RWPE2 (cell line): Measurements from ENCODE around the gene UGT1A9.
A peak's percentile ranks its signal among the peaks of the same experiment; 100 is the strongest.

ENCODE experiments used
- ATAC-seq: fragments of 200-7000 bp; cut with Tn5 transposase; 3 replicates; pipeline ENCODE4 v1.9.1; 2021; ENCODE audit warnings: low read depth
- DNase-seq: peaks from one replicate; pipeline ENCODE4 v3.0.0-alpha.2; 2020; ENCODE audit warnings: low spot score
- H3K27ac ChIP-seq: fragments of 450-650 bp; 2 replicates; pipeline ENCODE4 v1.5.1; 2017; ENCODE audit warnings: mild to moderate bottlenecking; ENCODE audit not compliant: poor library complexity, severe bottlenecking
- H3K27me3 ChIP-seq: fragments of 250-450 bp; sonication (Bioruptor Pico); 2 replicates; pipeline ENCODE4 v1.5.1; 2021; ENCODE audit warnings: mild to moderate bottlenecking, moderate library complexity; ENCODE audit not compliant: insufficient read depth, poor library complexity, severe bottlenecking
- H3K36me3 ChIP-seq: fragments of 250-450 bp; sonication (Bioruptor Pico); 2 replicates; pipeline ENCODE4 v1.5.1; 2020; ENCODE audit warnings: low read depth, mild to moderate bottlenecking, moderate library complexity
- H3K4me1 ChIP-seq: fragments of 250-450 bp; sonication (Bioruptor Pico); 2 replicates; pipeline ENCODE4 v1.5.1; 2021; ENCODE audit warnings: mild to moderate bottlenecking, moderate library complexity; ENCODE audit not compliant: insufficient read depth, poor library complexity, severe bottlenecking
- H3K4me3 ChIP-seq: fragments of 250-450 bp; sonication (Bioruptor Pico); 2 replicates; pipeline ENCODE4 v1.5.1; 2021; ENCODE audit warnings: mild to moderate bottlenecking, moderate library complexity; ENCODE audit not compliant: severe bottlenecking
- H3K9me3 ChIP-seq: fragments of 250-450 bp; sonication (Bioruptor Pico); 2 replicates; pipeline ENCODE4 v1.5.1; 2021; ENCODE audit warnings: mild to moderate bottlenecking, moderate library complexity; ENCODE audit not compliant: severe bottlenecking
- TF ChIP-seq, protein P1 (sequence below): fragments of 450-650 bp; IDR thresholded peaks from one replicate; pipeline ENCODE4 v1.5.1; 2017; ENCODE audit warnings: mild to moderate bottlenecking, moderate library complexity; ENCODE audit not compliant: poor library complexity, severe bottlenecking

The UGT1A9 gene

GRCh38 chr2:233756429-233757081 lies 84.9 kb downstream of the UGT1A9 start:
- DNase-seq (no peak), ATAC-seq (no peak)
- TF ChIP-seq, protein P1, sequence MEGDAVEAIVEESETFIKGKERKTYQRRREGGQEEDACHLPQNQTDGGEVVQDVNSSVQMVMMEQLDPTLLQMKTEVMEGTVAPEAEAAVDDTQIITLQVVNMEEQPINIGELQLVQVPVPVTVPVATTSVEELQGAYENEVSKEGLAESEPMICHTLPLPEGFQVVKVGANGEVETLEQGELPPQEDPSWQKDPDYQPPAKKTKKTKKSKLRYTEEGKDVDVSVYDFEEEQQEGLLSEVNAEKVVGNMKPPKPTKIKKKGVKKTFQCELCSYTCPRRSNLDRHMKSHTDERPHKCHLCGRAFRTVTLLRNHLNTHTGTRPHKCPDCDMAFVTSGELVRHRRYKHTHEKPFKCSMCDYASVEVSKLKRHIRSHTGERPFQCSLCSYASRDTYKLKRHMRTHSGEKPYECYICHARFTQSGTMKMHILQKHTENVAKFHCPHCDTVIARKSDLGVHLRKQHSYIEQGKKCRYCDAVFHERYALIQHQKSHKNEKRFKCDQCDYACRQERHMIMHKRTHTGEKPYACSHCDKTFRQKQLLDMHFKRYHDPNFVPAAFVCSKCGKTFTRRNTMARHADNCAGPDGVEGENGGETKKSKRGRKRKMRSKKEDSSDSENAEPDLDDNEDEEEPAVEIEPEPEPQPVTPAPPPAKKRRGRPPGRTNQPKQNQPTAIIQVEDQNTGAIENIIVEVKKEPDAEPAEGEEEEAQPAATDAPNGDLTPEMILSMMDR: no peak
- H3K4me3 ChIP-seq: no peak overlapping the region
- no peak overlapping the region for H3K27ac ChIP-seq
- H3K36me3 ChIP-seq: no peaks in the 10 kb centered on the region
- no peaks in the 10 kb centered on the region for H3K27me3 ChIP-seq
- H3K4me1 ChIP-seq: peaks cover 7% of the 10 kb centered on the region
- H3K9me3 ChIP-seq: no peaks in the 10 kb centered on the region

DNA sequence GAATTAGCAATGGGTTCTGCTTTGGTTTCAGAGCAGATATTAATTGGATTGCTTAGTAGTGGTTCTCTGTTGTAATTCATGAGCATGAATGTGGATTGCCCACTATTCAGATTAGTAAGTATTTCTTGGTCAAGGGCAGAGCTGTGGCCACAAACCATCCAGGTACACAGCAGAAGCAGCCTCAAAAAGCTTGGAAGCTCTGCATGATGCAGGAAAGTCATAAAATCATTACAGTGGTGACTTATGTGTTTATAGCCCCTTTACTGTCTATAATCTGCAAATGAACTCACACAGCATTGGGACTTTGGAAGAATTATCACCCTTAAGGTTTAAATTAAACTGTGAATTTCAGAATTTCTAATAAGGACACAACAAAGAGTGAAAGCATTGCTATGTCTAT lies 86.4 kb downstream of the UGT1A9 start:
- Histone ChIP-seq H3K27me3 (no peaks in the 10 kb centered on the region), H3K27ac (no peak overlapping the region), H3K4me3 (no peak overlapping the region), H3K4me1 (peaks cover 9% of the 10 kb centered on the region), H3K9me3 (no peaks in the 10 kb centered on the region), H3K36me3 (no peaks in the 10 kb centered on the region)
- DNase-seq: no peak
- no peak for ATAC-seq
- TF ChIP-seq, protein P1: no peak

DNA sequence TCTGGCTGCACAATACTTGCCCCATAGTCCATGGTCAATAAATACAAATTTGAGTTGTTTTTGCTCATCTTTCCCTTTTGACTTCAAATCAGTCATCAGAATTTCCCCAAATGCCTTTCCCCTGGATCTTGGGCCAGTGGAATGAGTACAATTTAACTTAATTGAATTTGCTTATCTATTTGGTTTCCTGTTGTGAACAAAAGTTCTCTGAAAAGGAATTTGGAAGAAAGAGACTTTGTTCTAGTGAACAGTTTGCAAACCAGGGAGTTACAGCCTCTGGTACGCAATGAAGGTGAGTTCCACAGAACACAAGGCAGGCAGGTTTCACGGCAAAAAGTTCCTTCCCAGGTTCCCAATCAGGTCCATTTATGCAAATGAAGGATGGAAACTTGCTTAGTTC lies 87.2 kb downstream of the UGT1A9 start:
- H3K9me3 ChIP-seq: no peaks in the 10 kb centered on the region
- H3K4me3 ChIP-seq: no peak overlapping the region
- no peak overlapping the region for H3K27ac ChIP-seq
- H3K36me3 ChIP-seq: no peaks in the 10 kb centered on the region
- DNase-seq: no peak
- TF ChIP-seq, protein P1: no peak
- no peak for ATAC-seq
- peaks cover 9% of the 10 kb centered on the region for H3K4me1 ChIP-seq
- H3K27me3 ChIP-seq: no peaks in the 10 kb centered on the region

GRCh38 chr2:233760043-233760442 lies 88.3 kb downstream of the UGT1A9 start, which contains the start of gene UGT1A1:
UGT1A1 (plus strand) TSS chr2:233760270; CDS start chr2:233760288, 18 bp downstream.
- Histone ChIP-seq H3K4me3 (no peak within 1 kb of the TSS), H3K27me3 (no peaks in the 10 kb centered on the region), H3K4me1 (peaks cover 13% of the 10 kb centered on the region), H3K27ac (no peak within 1 kb of the TSS), H3K9me3 (no peaks in the 10 kb centered on the region), H3K36me3 (no peaks in the 10 kb centered on the region)
- DNase-seq (no peak), ATAC-seq (no peak)
- TF ChIP-seq, protein P1: no peak

- Histone ChIP-seq H3K27ac (no peak overlapping the region), H3K4me3 (no peak overlapping the region), H3K27me3 (no peaks in the 10 kb centered on the region), H3K4me1 (peaks cover 13% of the 10 kb centered on the region), H3K36me3 (no peaks in the 10 kb centered on the region), H3K9me3 (no peaks in the 10 kb centered on the region)
- ATAC-seq: peak; percentile 73
- no peak for DNase-seq
- TF ChIP-seq, protein P1: no peak
Measured at GRCh38 chr2:233761040-233761769, 89.5 kb downstream of the UGT1A9 start.
